Measurements from ENCODE around the gene SCAI.
"Not testable (repeated sequence)": the region's sequence is repeated elsewhere in the genome, so short reads cannot be mapped to it uniquely, and the experiment has no call there.

The SCAI gene

GRCh38 chr9:125183054-125183453 is 39.7 kb upstream of the SCAI start:
- no peak overlapping the region for H3K4me3 ChIP-seq (ENCODE audit: low read depth, low read length)
- ChIA-PET POLR2A (no interaction called here), CTCF (no interaction called here)
- no peak for TF ChIP-seq CTCF (IDR thresholded peaks at IDR 0.05; ENCODE audit: insufficient read depth, low read length, missing control alignments)
- DNase-seq (ENCODE audit: low read depth, low spot score): no peak

- POLR2A ChIA-PET; H3K4me3 ChIP-seq (ENCODE audit: low read depth, low read length); DNase-seq (ENCODE audit: low read depth, low spot score); CTCF ChIA-PET: not testable (repeated sequence)
Measured at GRCh38 chr9:125181756-125182155, 38.4 kb upstream of the SCAI start.

GRCh38 chr9:125180876-125181275 is 37.5 kb upstream of the SCAI start:
- TF ChIP-seq CTCF (IDR thresholded peaks at IDR 0.05; ENCODE audit: insufficient read depth, low read length, missing control alignments): no peak
- ChIA-PET POLR2A (interaction anchor here (0.6 kb wide), 1 partner anchor 17 kb away, joined by 3 read pairs; no protein-coding TSS in a partner anchor), CTCF (no interaction called here)
- DNase-seq (ENCODE audit: low read depth, low spot score): no peak
- H3K4me3 ChIP-seq (ENCODE audit: low read depth, low read length): no peak overlapping the region

- POLR2A ChIA-PET; H3K4me3 ChIP-seq (ENCODE audit: low read depth, low read length); DNase-seq (ENCODE audit: low read depth, low spot score): not testable (repeated sequence)
- CTCF ChIA-PET: interaction anchor here (1.3 kb wide), 1 partner anchor 16 kb away, joined by 3 read pairs; no protein-coding TSS in a partner anchor
Measured at GRCh38 chr9:125179776-125180175, 36.4 kb upstream of the SCAI start.

GRCh38 chr9:125177888-125178287 is 34.6 kb upstream of the SCAI start:
- ChIA-PET CTCF (no interaction called here), POLR2A (no interaction called here)
- no peak overlapping the region for H3K4me3 ChIP-seq (ENCODE audit: low read depth, low read length)
- no peak for DNase-seq (ENCODE audit: low read depth, low spot score)
- TF ChIP-seq CTCF (IDR thresholded peaks at IDR 0.05; ENCODE audit: insufficient read depth, low read length, missing control alignments): no peak

- TF ChIP-seq CTCF (IDR thresholded peaks at IDR 0.05; ENCODE audit: insufficient read depth, low read length, missing control alignments): no peak
- no peak for DNase-seq (ENCODE audit: low read depth, low spot score)
- CTCF ChIA-PET: interaction anchor here (0.6 to 1.1 kb wide), 3 partner anchors 10 to 33 kb away, joined by 3 read pairs; partner anchors contain the start of gene SCAI
- no peak overlapping the region for H3K4me3 ChIP-seq (ENCODE audit: low read depth, low read length)
- POLR2A ChIA-PET: no interaction called here
Measured at GRCh38 chr9:125176636-125177035, 33.3 kb upstream of the SCAI start.

- ChIA-PET CTCF (no interaction called here), POLR2A (no interaction called here)
- DNase-seq (ENCODE audit: low read depth, low spot score): no peak
- no peak overlapping the region for H3K4me3 ChIP-seq (ENCODE audit: low read depth, low read length)
- TF ChIP-seq CTCF (IDR thresholded peaks at IDR 0.05; ENCODE audit: insufficient read depth, low read length, missing control alignments): no peak
Measured at GRCh38 chr9:125172031-125172755, 28.9 kb upstream of the SCAI start.
